NT2/D1 (cell line): ENCODE data around the gene CNOT10.

Source experiments
- SUZ12 ChIP-seq: IDR thresholded peaks from 2 replicates; pipeline ENCODE4 v1.6.1; 2011; ENCODE audit not compliant: insufficient read length, insufficient read depth; ENCODE audit errors: extremely low read depth
- ZNF274 ChIP-seq: IDR thresholded peaks from 2 replicates; pipeline ENCODE4 v1.6.1; 2011; ENCODE audit warnings: mild to moderate bottlenecking, low read depth, low read length

- TF ChIP-seq ZNF274 (no peak), SUZ12 (no peak)
These were observed 131.0 kb downstream of the CNOT10 start for GRCh38 chr3:32815841-32816438.
